Retinal pigment epithelial cell (primary cell): Measurements from ENCODE around the gene GRIA3.

Experiments
- DNase-seq: peaks from one replicate; pipeline ENCODE4 v3.0.0-alpha.2; 2010; ENCODE audit warnings: low read depth
- H3K4me3 ChIP-seq: 2 replicates; pipeline ENCODE4 v1.5.1; 2011; ENCODE audit warnings: mild to moderate bottlenecking, low read length, control low read depth, moderate library complexity
- CTCF ChIP-seq: conservative IDR thresholded peaks from 2 replicates; pipeline ENCODE4 v1.5.1; 2011; ENCODE audit warnings: low read depth, low read length, control low read depth, inconsistent platforms

GRIA3 gene

DNA sequence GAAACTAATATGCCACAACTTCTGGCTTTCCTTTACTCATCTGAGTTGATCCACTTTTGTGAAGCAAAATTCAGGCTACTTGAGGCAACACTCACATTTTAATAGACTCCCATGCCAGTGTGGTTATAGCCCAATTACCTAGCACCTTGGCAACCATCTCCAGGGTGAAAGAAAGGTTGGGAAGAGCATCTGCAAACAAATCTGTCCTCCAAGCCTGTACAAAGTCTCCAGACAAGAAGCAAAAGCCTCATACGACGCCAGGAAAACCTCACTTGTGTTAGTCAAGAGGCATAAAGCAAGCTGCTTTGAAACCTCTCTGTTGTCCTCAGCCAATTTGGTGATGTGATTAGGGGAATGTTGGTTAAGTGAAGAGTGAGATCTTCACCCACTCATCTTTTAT is 302.2 kb downstream of the GRIA3 start:
- no peak for TF ChIP-seq CTCF
- H3K4me3 ChIP-seq = no peak overlapping the region
- no peak for DNase-seq

GRCh38 chrX:123487236-123487635 is 303.2 kb downstream of the GRIA3 start:
- H3K4me3 ChIP-seq = no peak overlapping the region
- TF ChIP-seq CTCF = no peak
- DNase-seq = no peak

DNA sequence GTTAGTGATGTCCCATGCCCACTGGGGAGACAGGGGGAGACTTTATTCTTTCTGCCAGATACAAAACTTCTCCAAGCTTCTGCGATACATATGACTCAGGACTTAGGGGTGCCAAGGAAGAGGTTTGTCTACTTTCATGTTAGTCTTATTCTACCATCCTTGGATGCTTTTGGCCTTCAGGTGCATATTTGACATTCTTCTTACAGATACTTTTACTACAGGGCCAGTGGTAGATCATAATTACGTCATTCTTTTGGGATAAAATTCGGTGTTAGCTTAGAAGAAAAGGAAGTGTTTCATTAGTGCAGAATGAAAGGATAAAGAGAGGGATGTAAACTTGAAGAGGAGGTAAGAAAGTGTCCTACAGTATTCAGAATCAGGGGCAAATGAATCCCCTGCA is 303.6 kb downstream of the GRIA3 start:
- no peak for DNase-seq
- TF ChIP-seq CTCF = no peak
- no peak overlapping the region for H3K4me3 ChIP-seq

GRCh38 chrX:123489011-123489410 is 304.9 kb downstream of the GRIA3 start:
- no peak overlapping the region for H3K4me3 ChIP-seq
- no peak for DNase-seq
- no peak for TF ChIP-seq CTCF

DNA sequence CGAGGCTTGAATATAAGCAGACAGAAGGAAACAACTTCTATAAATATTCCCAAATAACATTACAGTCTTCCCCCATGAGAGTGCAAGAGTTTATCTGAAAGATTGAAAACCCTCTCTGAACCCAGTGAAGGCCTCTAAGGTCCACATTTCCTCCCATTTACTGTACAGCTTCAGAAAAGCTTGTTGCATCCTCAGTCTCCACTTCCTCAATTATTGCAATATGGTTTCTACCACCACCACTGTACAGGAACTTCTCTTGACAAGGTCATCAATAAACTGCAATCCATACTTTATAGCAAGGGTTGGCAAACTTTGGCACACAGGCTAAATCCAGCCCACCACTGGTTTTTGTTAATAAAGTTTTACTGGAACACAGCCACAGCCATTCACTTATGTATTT is 309.8 kb downstream of the GRIA3 start:
- no peak for DNase-seq
- H3K4me3 ChIP-seq = no peak overlapping the region
- no peak for TF ChIP-seq CTCF

GRCh38 chrX:123499787-123500186 is 315.7 kb downstream of the GRIA3 start:
- no peak overlapping the region for H3K4me3 ChIP-seq
- DNase-seq = no peak
- TF ChIP-seq CTCF = no peak

- no peak for TF ChIP-seq CTCF
- no peak for DNase-seq
- H3K4me3 ChIP-seq = no peak overlapping the region
Measured at GRCh38 chrX:123504047-123504446, 320.0 kb downstream of the GRIA3 start.
